ENCODE results near the gene CDKN2A.

DNA sequence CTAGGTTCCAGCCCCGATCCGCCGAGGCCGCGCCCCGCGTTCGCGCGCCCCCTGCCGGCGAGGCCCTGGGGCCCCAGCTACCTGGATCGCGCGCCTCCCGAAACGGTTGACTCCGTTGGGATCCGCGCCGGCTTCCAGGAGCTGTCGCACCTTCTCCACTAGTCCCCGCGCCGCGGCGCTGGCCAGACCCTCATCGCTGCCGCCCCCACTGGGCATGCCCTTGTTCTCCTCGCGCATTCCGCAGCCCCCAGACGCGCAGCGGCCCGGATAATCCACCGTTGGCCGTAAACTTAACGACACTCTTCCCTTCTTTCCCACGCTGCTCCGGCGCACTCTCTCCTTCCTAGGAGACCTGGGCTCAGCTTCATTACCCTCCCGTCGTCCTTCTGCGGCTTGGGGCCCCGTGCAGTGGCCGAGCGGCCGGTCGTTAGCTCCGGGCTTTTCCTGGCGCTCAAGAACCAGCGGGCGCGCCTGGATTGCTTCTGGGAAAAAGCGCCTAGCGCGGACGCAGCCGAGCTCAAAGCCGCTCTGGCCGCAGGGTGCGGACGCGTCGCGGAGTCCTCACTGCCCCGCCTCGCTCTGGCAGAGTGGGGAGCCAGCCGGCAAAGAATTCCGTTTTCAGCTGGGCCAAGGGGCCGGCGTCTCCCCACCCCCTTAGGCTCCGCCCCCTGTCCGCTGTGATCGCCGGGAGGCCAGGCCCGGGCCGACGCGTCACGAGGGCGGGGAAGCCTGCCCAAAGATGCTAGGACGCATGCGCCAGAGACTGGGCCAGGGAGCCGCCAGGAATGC lies 14.7 kb upstream of the CDKN2A start, which contains the start of gene CDKN2B:
- TF ChIP-seq CTCF (IDR thresholded peaks at IDR 0.05; ENCODE audit: insufficient read depth, low read depth, low read length), result peak; percentile 75
- TF ChIP-seq EZH2 (IDR thresholded peaks at IDR 0.05; ENCODE audit: insufficient read depth, low read length), result no peak
